ENCODE data around the gene CYTIP. TPM values are rescaled to one million over a fixed set of nuclear protein-coding genes. Genes with fewer than 3 reads are reported as not detected.
"Not testable (repeated sequence)": the region's sequence is repeated elsewhere in the genome, so short reads cannot be mapped to it uniquely, and the experiment has no call there.

CYTIP gene
- total RNA-seq, 4 donors from 2014 or later = 0.26 to 5.5 (median 2.6) TPM; not detected in 1

- no peak overlapping the region for H3K4me3 ChIP-seq
- H3K27me3 ChIP-seq = no peaks in the 10 kb centered on the region
- H3K9me3 ChIP-seq = no peaks in the 10 kb centered on the region
- H3K4me1 ChIP-seq = no peaks in the 10 kb centered on the region
- H3K27ac ChIP-seq = no peak overlapping the region
- DNase-seq = no peak
- no peak for TF ChIP-seq POLR2A (IDR thresholded peaks at IDR 0.05)
- TF ChIP-seq CTCF (IDR thresholded peaks at IDR 0.05) = no peak
- intact Hi-C loops (cut with DNase I; ENCODE audit: low total_unique reads) = no loop called here
- no peaks in the 10 kb centered on the region for H3K36me3 ChIP-seq
Observed at GRCh38 chr2:157415591-157416101, 28.2 kb downstream of the CYTIP start.

- intact Hi-C loops (cut with DNase I; ENCODE audit: low total_unique reads) = no loop called here
Observed at GRCh38 chr2:157414050-157414449, 29.8 kb downstream of the CYTIP start.

GRCh38 chr2:157413326-157414035, 30.4 kb downstream of the CYTIP start:
- no peak for DNase-seq
- H3K27me3 ChIP-seq = no peaks in the 10 kb centered on the region
- no peaks in the 10 kb centered on the region for H3K36me3 ChIP-seq
- no peaks in the 10 kb centered on the region for H3K9me3 ChIP-seq
- no peaks in the 10 kb centered on the region for H3K4me1 ChIP-seq
- H3K4me3 ChIP-seq = no peak overlapping the region
- TF ChIP-seq POLR2A (IDR thresholded peaks at IDR 0.05) = no peak
- TF ChIP-seq CTCF (IDR thresholded peaks at IDR 0.05) = no peak
- intact Hi-C loops (cut with DNase I; ENCODE audit: low total_unique reads) = no loop called here
- no peak overlapping the region for H3K27ac ChIP-seq

More at GRCh38 chr2:157414050-157414449, 29.8 kb downstream of the CYTIP start:
- Histone ChIP-seq H3K9me3 (no peaks in the 10 kb centered on the region), H3K27ac (no peak overlapping the region), H3K4me3 (no peak overlapping the region), H3K4me1 (no peaks in the 10 kb centered on the region), H3K36me3 (no peaks in the 10 kb centered on the region), H3K27me3 (no peaks in the 10 kb centered on the region)
- no peak for DNase-seq
- TF ChIP-seq CTCF (IDR thresholded peaks at IDR 0.05) = no peak

- no peaks in the 10 kb centered on the region for H3K4me1 ChIP-seq
- H3K27me3 ChIP-seq = no peaks in the 10 kb centered on the region
- H3K9me3 ChIP-seq = no peaks in the 10 kb centered on the region
- no peak for DNase-seq
- TF ChIP-seq CTCF (IDR thresholded peaks at IDR 0.05) (no peak), POLR2A (IDR thresholded peaks at IDR 0.05) (no peak)
- intact Hi-C loops (cut with DNase I; ENCODE audit: low total_unique reads) = no loop called here
- no peak overlapping the region for H3K4me3 ChIP-seq
- H3K27ac ChIP-seq = no peak overlapping the region
- no peaks in the 10 kb centered on the region for H3K36me3 ChIP-seq
Observed at GRCh38 chr2:157411624-157412336, 32.1 kb downstream of the CYTIP start.

- H3K27me3 ChIP-seq; DNase-seq; H3K9me3 ChIP-seq; H3K4me3 ChIP-seq; H3K36me3 ChIP-seq; H3K27ac ChIP-seq; intact Hi-C loops (cut with DNase I; ENCODE audit: low total_unique reads); H3K4me1 ChIP-seq: not testable (repeated sequence)
Observed at GRCh38 chr2:157405398-157405797, 38.5 kb downstream of the CYTIP start.
